Activated naive CD8-positive, alpha-beta T cell (primary cell): ENCODE results near the gene SMC6.

ENCODE experiments used
- H3K27ac Mint-ChIP-seq: one replicate; pipeline ENCODE4 v1.8.0; 2021; ENCODE audit warnings: mixed read lengths
- H3K27me3 Mint-ChIP-seq: one replicate; pipeline ENCODE4 v1.8.0; 2021; ENCODE audit warnings: mixed read lengths
- H3K36me3 Mint-ChIP-seq: one replicate; pipeline ENCODE4 v1.8.0; 2021; ENCODE audit warnings: mixed read lengths
- H3K4me1 Mint-ChIP-seq: one replicate; pipeline ENCODE4 v1.8.0; 2021; ENCODE audit warnings: low read depth, mixed read lengths
- H3K4me3 Mint-ChIP-seq: one replicate; pipeline ENCODE4 v1.8.0; 2021; ENCODE audit warnings: mild to moderate bottlenecking, mixed read lengths
- H3K9me3 Mint-ChIP-seq: one replicate; pipeline ENCODE4 v1.8.0; 2021; ENCODE audit warnings: low read depth, mixed read lengths

The SMC6 gene

GRCh38 chr2:17662723-17663122 is 90.9 kb downstream of the SMC6 start:
- H3K4me1 Mint-ChIP-seq, result no peaks in the 10 kb centered on the region
- peaks cover 16% of the 10 kb centered on the region for H3K36me3 Mint-ChIP-seq
- no peak overlapping the region for H3K27ac Mint-ChIP-seq
- H3K27me3 Mint-ChIP-seq, result no peaks in the 10 kb centered on the region
- H3K4me3 Mint-ChIP-seq, result no peak overlapping the region
- H3K9me3 Mint-ChIP-seq, result no peaks in the 10 kb centered on the region

GRCh38 chr2:17661460-17661859 is 92.2 kb downstream of the SMC6 start:
- Mint-ChIP-seq H3K4me1 (no peaks in the 10 kb centered on the region), H3K4me3 (no peak overlapping the region), H3K9me3 (no peaks in the 10 kb centered on the region), H3K36me3 (peaks cover 16% of the 10 kb centered on the region), H3K27me3 (no peaks in the 10 kb centered on the region), H3K27ac (no peak overlapping the region)

GRCh38 chr2:17660219-17660618 is 93.4 kb downstream of the SMC6 start:
- Mint-ChIP-seq H3K27me3 (no peaks in the 10 kb centered on the region), H3K4me3 (no peak overlapping the region)

GRCh38 chr2:17658251-17658843 is 95.3 kb downstream of the SMC6 start:
- H3K9me3 Mint-ChIP-seq, result no peaks in the 10 kb centered on the region
- H3K36me3 Mint-ChIP-seq, result peaks cover 9% of the 10 kb centered on the region
- H3K4me1 Mint-ChIP-seq, result no peaks in the 10 kb centered on the region
- H3K27ac Mint-ChIP-seq, result no peak overlapping the region
- no peaks in the 10 kb centered on the region for H3K27me3 Mint-ChIP-seq
- no peak overlapping the region for H3K4me3 Mint-ChIP-seq

More at GRCh38 chr2:17660219-17660618, 93.4 kb downstream of the SMC6 start:
- H3K27ac Mint-ChIP-seq, result no peak overlapping the region
- H3K36me3 Mint-ChIP-seq, result peaks cover 11% of the 10 kb centered on the region
- H3K4me1 Mint-ChIP-seq, result no peaks in the 10 kb centered on the region
- no peaks in the 10 kb centered on the region for H3K9me3 Mint-ChIP-seq

GRCh38 chr2:17657759-17658158 is 95.9 kb downstream of the SMC6 start:
- Mint-ChIP-seq H3K4me1 (no peaks in the 10 kb centered on the region), H3K9me3 (no peaks in the 10 kb centered on the region), H3K27me3 (no peaks in the 10 kb centered on the region), H3K36me3 (peaks cover 6% of the 10 kb centered on the region), H3K4me3 (no peak overlapping the region), H3K27ac (no peak overlapping the region)

GRCh38 chr2:17652681-17653394 is 100.8 kb downstream of the SMC6 start:
- no peaks in the 10 kb centered on the region for H3K4me1 Mint-ChIP-seq
- no peak overlapping the region for H3K4me3 Mint-ChIP-seq
- H3K36me3 Mint-ChIP-seq, result no peaks in the 10 kb centered on the region
- no peaks in the 10 kb centered on the region for H3K27me3 Mint-ChIP-seq
- no peak overlapping the region for H3K27ac Mint-ChIP-seq
- no peaks in the 10 kb centered on the region for H3K9me3 Mint-ChIP-seq

GRCh38 chr2:17649026-17649425 is 104.6 kb downstream of the SMC6 start:
- Mint-ChIP-seq H3K4me3 (no peak overlapping the region), H3K9me3 (no peaks in the 10 kb centered on the region), H3K27me3 (no peaks in the 10 kb centered on the region), H3K27ac (no peak overlapping the region), H3K36me3 (no peaks in the 10 kb centered on the region), H3K4me1 (no peaks in the 10 kb centered on the region)

- Mint-ChIP-seq H3K27ac (no peak overlapping the region), H3K27me3 (no peaks in the 10 kb centered on the region), H3K36me3 (no peaks in the 10 kb centered on the region), H3K4me1 (no peaks in the 10 kb centered on the region), H3K9me3 (no peaks in the 10 kb centered on the region), H3K4me3 (no peak overlapping the region)
Observed at GRCh38 chr2:17648581-17648980, 105.0 kb downstream of the SMC6 start.

- Mint-ChIP-seq H3K9me3 (no peaks in the 10 kb centered on the region), H3K36me3 (no peaks in the 10 kb centered on the region), H3K27ac (no peak overlapping the region), H3K4me3 (no peak overlapping the region), H3K27me3 (no peaks in the 10 kb centered on the region), H3K4me1 (no peaks in the 10 kb centered on the region)
Observed at GRCh38 chr2:17646838-17647701, 106.5 kb downstream of the SMC6 start.

GRCh38 chr2:17646081-17646554 is 107.5 kb downstream of the SMC6 start:
- H3K4me1 Mint-ChIP-seq, result no peaks in the 10 kb centered on the region
- H3K9me3 Mint-ChIP-seq, result no peaks in the 10 kb centered on the region
- H3K27ac Mint-ChIP-seq, result no peak overlapping the region
- no peaks in the 10 kb centered on the region for H3K36me3 Mint-ChIP-seq
- H3K4me3 Mint-ChIP-seq, result no peak overlapping the region
- no peaks in the 10 kb centered on the region for H3K27me3 Mint-ChIP-seq

- H3K36me3 Mint-ChIP-seq, result no peaks in the 10 kb centered on the region
Observed at GRCh38 chr2:17644997-17645720, 108.5 kb downstream of the SMC6 start.

GRCh38 chr2:17643031-17643615 is 110.5 kb downstream of the SMC6 start:
- no peak overlapping the region for H3K27ac Mint-ChIP-seq
- no peaks in the 10 kb centered on the region for H3K9me3 Mint-ChIP-seq
- no peak overlapping the region for H3K4me3 Mint-ChIP-seq
- H3K4me1 Mint-ChIP-seq, result no peaks in the 10 kb centered on the region
- H3K27me3 Mint-ChIP-seq, result no peaks in the 10 kb centered on the region
- H3K36me3 Mint-ChIP-seq, result no peaks in the 10 kb centered on the region

More at GRCh38 chr2:17644997-17645720, 108.5 kb downstream of the SMC6 start:
- Mint-ChIP-seq H3K4me1 (no peaks in the 10 kb centered on the region), H3K27me3 (no peaks in the 10 kb centered on the region), H3K4me3 (no peak overlapping the region), H3K9me3 (no peaks in the 10 kb centered on the region), H3K27ac (no peak overlapping the region)

GRCh38 chr2:17640406-17640805 is 113.2 kb downstream of the SMC6 start:
- Mint-ChIP-seq H3K36me3 (no peaks in the 10 kb centered on the region), H3K4me1 (no peaks in the 10 kb centered on the region), H3K27me3 (no peaks in the 10 kb centered on the region), H3K9me3 (no peaks in the 10 kb centered on the region), H3K27ac (no peak overlapping the region), H3K4me3 (no peak overlapping the region)

GRCh38 chr2:17638196-17638743 is 115.3 kb downstream of the SMC6 start:
- Mint-ChIP-seq H3K4me1 (no peaks in the 10 kb centered on the region), H3K27me3 (no peaks in the 10 kb centered on the region), H3K9me3 (no peaks in the 10 kb centered on the region), H3K36me3 (no peaks in the 10 kb centered on the region), H3K27ac (no peak overlapping the region), H3K4me3 (no peak overlapping the region)
